ENCODE data around the gene MEGF9.

The MEGF9 gene

DNA sequence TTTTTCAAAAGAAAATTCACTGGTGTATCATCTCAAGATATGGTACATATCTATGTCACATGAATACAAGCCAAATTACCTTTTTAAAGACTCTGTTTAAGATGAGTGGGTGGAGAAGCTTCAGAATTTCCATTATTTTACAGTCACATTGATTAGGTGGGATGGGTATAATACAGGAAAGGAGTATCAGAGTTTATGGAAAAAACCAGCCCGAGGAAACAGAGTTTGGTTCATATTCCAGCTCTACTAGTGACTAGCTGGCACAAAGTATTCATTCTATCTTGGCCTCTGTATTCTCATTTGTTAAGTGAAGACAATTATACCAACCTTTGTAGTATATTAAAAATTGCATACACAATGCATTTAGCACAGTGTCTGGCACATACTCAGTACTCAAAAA, 87.8 kb downstream of the MEGF9 start:
- no peaks in the 10 kb centered on the region for H3K4me1 ChIP-seq (ENCODE audit: control insufficient read depth, insufficient read depth, low read length)
- H3K27me3 ChIP-seq (ENCODE audit: control insufficient read depth in 1 of 2, insufficient read depth in 2 of 2, low read length in 2 of 2): no peaks in the 10 kb centered on the region
- no peaks in the 10 kb centered on the region for H3K36me3 ChIP-seq (ENCODE audit: control insufficient read depth in 2 of 2, insufficient read depth in 2 of 2, low read length in 2 of 2)
- no peaks in the 10 kb centered on the region for H3K9me3 ChIP-seq (ENCODE audit: control insufficient read depth in 2 of 2, low read length in 2 of 2)
- H3K9ac ChIP-seq (ENCODE audit: low read length in 2 of 2): no peak overlapping the region
- H3K4me3 ChIP-seq (ENCODE audit: low read length in 2 of 2): no peak overlapping the region
- no peak overlapping the region for H3K27ac ChIP-seq (ENCODE audit: low read length)

GRCh38 chr9:120625222-120625621, 89.0 kb downstream of the MEGF9 start:
- Histone ChIP-seq H3K9me3 (ENCODE audit: control insufficient read depth in 2 of 2, low read length in 2 of 2) (no peaks in the 10 kb centered on the region), H3K27ac (ENCODE audit: low read length) (no peak overlapping the region), H3K27me3 (ENCODE audit: control insufficient read depth in 1 of 2, insufficient read depth in 2 of 2, low read length in 2 of 2) (no peaks in the 10 kb centered on the region), H3K9ac (ENCODE audit: low read length in 2 of 2) (no peak overlapping the region), H3K4me1 (ENCODE audit: control insufficient read depth, insufficient read depth, low read length) (no peaks in the 10 kb centered on the region), H3K36me3 (ENCODE audit: control insufficient read depth in 2 of 2, insufficient read depth in 2 of 2, low read length in 2 of 2) (no peaks in the 10 kb centered on the region), H3K4me3 (ENCODE audit: low read length in 2 of 2) (no peak overlapping the region)

- no peak overlapping the region for H3K4me3 ChIP-seq (ENCODE audit: low read length in 2 of 2)
- no peaks in the 10 kb centered on the region for H3K27me3 ChIP-seq (ENCODE audit: control insufficient read depth in 1 of 2, insufficient read depth in 2 of 2, low read length in 2 of 2)
- no peak overlapping the region for H3K27ac ChIP-seq (ENCODE audit: low read length)
- no peaks in the 10 kb centered on the region for H3K9me3 ChIP-seq (ENCODE audit: control insufficient read depth in 2 of 2, low read length in 2 of 2)
- no peaks in the 10 kb centered on the region for H3K36me3 ChIP-seq (ENCODE audit: control insufficient read depth in 2 of 2, insufficient read depth in 2 of 2, low read length in 2 of 2)
- H3K4me1 ChIP-seq (ENCODE audit: control insufficient read depth, insufficient read depth, low read length): no peaks in the 10 kb centered on the region
- no peak overlapping the region for H3K9ac ChIP-seq (ENCODE audit: low read length in 2 of 2)
These were observed 91.5 kb downstream of the MEGF9 start for GRCh38 chr9:120622790-120623189.

DNA sequence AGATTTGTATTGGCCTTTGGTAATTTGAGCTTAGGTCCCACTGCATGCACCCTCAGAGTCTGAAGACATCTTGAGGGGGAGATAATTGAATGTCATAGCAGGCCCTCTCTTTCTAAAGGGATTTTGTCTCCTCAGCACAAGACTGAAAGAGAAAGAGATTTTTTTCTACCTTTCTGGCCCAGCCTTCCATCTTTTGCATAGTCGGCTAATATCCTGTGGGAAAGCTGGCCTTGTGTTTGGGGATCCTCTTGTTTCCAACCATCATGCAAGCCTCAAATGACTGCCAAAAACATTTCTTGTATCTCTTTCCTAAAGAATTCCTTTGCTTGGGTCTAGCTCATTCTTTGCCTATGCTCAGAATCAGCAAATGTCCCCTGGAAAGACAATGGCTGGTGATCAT, 92.3 kb downstream of the MEGF9 start:
- no peak overlapping the region for H3K4me3 ChIP-seq (ENCODE audit: low read length in 2 of 2)
- H3K4me1 ChIP-seq (ENCODE audit: control insufficient read depth, insufficient read depth, low read length): no peaks in the 10 kb centered on the region
- H3K9me3 ChIP-seq (ENCODE audit: control insufficient read depth in 2 of 2, low read length in 2 of 2): no peaks in the 10 kb centered on the region
- H3K27ac ChIP-seq (ENCODE audit: low read length): no peak overlapping the region
- no peak overlapping the region for H3K9ac ChIP-seq (ENCODE audit: low read length in 2 of 2)
- no peaks in the 10 kb centered on the region for H3K27me3 ChIP-seq (ENCODE audit: control insufficient read depth in 1 of 2, insufficient read depth in 2 of 2, low read length in 2 of 2)
- no peaks in the 10 kb centered on the region for H3K36me3 ChIP-seq (ENCODE audit: control insufficient read depth in 2 of 2, insufficient read depth in 2 of 2, low read length in 2 of 2)

DNA sequence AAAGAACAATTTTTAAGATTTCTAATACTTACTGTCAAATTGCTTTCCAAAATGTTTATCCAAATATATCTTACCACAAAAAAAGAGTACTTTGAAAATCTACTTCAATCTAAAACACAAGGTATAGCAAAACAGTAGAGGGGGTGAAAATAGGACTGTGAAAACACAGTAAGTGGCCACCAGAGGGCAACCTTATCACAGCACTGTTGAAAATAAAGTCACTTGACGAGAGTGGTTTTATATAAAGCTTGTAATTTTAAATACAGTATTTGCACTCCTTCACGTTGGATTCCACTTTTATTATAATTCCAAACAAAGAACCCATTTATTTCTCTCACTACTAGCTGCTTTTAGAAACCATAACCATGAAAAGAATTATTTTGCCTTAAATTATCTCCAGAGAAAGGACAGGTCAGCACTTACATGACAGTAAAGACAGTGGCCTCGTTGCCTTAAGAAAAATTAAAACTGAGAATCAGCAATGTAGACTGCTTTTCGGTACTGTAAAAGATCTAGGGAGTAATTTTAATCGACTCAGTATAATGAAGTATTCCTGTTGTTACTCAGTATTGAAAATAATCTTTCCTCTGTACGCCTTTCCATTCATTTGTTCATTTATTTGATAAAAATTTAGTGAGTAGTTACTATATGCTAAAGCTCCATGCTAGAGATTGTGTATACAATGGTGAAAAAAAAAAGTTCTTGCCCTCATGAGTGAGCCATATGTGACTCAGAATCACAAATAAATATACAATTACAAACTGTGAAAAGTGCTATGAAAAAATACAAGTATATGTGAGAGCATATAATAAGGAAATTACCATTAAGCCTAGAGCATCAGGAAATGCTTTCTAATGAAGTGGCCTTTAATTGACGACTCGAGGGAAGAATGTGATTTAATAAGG, 94.3 kb downstream of the MEGF9 start:
- Histone ChIP-seq H3K9me3 (ENCODE audit: control insufficient read depth in 2 of 2, low read length in 2 of 2) (no peaks in the 10 kb centered on the region), H3K4me1 (ENCODE audit: control insufficient read depth, insufficient read depth, low read length) (no peaks in the 10 kb centered on the region), H3K27me3 (ENCODE audit: control insufficient read depth in 1 of 2, insufficient read depth in 2 of 2, low read length in 2 of 2) (no peaks in the 10 kb centered on the region), H3K36me3 (ENCODE audit: control insufficient read depth in 2 of 2, insufficient read depth in 2 of 2, low read length in 2 of 2) (no peaks in the 10 kb centered on the region), H3K27ac (ENCODE audit: low read length) (no peak overlapping the region), H3K4me3 (ENCODE audit: low read length in 2 of 2) (no peak overlapping the region), H3K9ac (ENCODE audit: low read length in 2 of 2) (no peak overlapping the region)

DNA sequence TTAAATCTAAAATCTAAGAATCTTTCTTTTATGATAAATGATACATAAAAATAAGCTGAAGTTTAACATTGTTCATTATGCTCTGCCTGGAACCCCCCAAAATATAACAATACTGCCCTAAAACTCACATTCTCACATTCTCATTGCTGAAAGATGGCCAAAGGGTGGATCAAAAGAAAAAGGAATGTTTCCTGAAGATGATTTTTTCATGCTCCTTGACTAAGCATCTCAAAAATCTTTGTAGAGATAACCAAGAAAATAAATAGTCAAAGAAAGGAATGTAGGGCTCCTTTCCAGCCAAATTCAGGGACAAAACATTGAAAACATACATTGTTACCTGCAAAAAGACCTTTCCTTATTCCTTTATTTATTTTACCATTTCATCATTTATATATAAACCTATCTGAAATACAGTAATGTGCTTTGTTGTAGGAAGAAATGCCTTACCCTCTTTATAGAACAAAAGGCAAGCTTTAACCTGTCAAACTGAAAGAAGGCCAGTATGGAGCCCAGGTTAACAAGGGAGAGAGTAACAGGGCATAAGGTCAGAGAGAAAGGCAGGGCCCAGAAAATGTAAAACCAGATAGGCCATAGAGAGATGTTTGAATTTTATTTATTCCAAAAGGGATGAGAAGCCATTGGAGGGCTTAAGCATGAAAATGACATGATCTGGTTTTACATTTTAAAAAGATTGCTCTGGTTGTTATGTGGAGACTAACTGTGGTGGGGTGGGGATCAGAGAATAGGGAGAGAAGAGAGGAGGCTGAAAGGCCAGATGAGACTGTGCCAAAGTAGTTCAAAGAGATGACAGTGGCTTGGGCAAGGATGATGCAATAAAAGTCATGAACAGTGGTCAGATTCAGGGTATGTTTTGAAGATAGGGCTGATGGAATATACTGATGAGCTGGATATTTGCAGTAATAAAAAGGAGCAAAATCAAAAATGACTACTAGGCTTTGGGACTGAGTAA, 97.0 kb downstream of the MEGF9 start:
- Histone ChIP-seq H3K9me3 (ENCODE audit: control insufficient read depth in 2 of 2, low read length in 2 of 2) (no peaks in the 10 kb centered on the region), H3K27ac (ENCODE audit: low read length) (no peak overlapping the region), H3K9ac (ENCODE audit: low read length in 2 of 2) (no peak overlapping the region), H3K36me3 (ENCODE audit: control insufficient read depth in 2 of 2, insufficient read depth in 2 of 2, low read length in 2 of 2) (no peaks in the 10 kb centered on the region), H3K4me1 (ENCODE audit: control insufficient read depth, insufficient read depth, low read length) (no peaks in the 10 kb centered on the region), H3K27me3 (ENCODE audit: control insufficient read depth in 1 of 2, insufficient read depth in 2 of 2, low read length in 2 of 2) (no peaks in the 10 kb centered on the region), H3K4me3 (ENCODE audit: low read length in 2 of 2) (no peak overlapping the region)

- Histone ChIP-seq H3K27ac (ENCODE audit: low read length) (no peak overlapping the region), H3K9ac (ENCODE audit: low read length in 2 of 2) (no peak overlapping the region), H3K27me3 (ENCODE audit: control insufficient read depth in 1 of 2, insufficient read depth in 2 of 2, low read length in 2 of 2) (no peaks in the 10 kb centered on the region), H3K4me3 (ENCODE audit: low read length in 2 of 2) (no peak overlapping the region), H3K36me3 (ENCODE audit: control insufficient read depth in 2 of 2, insufficient read depth in 2 of 2, low read length in 2 of 2) (peaks cover 0 to 5% of the 10 kb centered on the region in 2 donors), H3K9me3 (ENCODE audit: control insufficient read depth in 2 of 2, low read length in 2 of 2) (no peaks in the 10 kb centered on the region), H3K4me1 (ENCODE audit: control insufficient read depth, insufficient read depth, low read length) (no peaks in the 10 kb centered on the region)
These were observed 102.1 kb downstream of the MEGF9 start for GRCh38 chr9:120612218-120612617.

DNA sequence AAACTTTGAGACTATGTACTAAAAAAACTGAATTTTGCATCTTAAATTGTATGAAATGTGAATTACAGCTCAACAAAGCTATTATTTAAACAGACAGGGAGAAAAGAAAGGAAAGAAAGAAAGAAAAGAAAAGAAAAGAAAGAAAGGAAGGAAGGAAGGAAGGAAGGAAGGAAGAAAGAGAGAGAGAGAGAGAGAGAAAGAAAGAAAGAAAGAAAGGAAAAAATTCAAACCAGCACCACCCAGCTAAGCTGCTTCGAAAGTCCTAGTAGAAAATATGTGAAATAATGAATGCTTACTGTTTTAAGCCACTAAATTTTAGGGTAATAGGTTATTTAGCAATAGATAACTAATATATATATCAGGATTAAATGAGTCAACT, 102.6 kb downstream of the MEGF9 start:
- Histone ChIP-seq H3K9me3 (ENCODE audit: control insufficient read depth in 2 of 2, low read length in 2 of 2) (no peaks in the 10 kb centered on the region), H3K4me3 (ENCODE audit: low read length in 2 of 2) (no peak overlapping the region), H3K27me3 (ENCODE audit: control insufficient read depth in 1 of 2, insufficient read depth in 2 of 2, low read length in 2 of 2) (no peaks in the 10 kb centered on the region), H3K27ac (ENCODE audit: low read length) (no peak overlapping the region), H3K9ac (ENCODE audit: low read length in 2 of 2) (no peak overlapping the region), H3K4me1 (ENCODE audit: control insufficient read depth, insufficient read depth, low read length) (no peaks in the 10 kb centered on the region), H3K36me3 (ENCODE audit: control insufficient read depth in 2 of 2, insufficient read depth in 2 of 2, low read length in 2 of 2) (peaks cover 0 to 7% of the 10 kb centered on the region in 2 donors)

DNA sequence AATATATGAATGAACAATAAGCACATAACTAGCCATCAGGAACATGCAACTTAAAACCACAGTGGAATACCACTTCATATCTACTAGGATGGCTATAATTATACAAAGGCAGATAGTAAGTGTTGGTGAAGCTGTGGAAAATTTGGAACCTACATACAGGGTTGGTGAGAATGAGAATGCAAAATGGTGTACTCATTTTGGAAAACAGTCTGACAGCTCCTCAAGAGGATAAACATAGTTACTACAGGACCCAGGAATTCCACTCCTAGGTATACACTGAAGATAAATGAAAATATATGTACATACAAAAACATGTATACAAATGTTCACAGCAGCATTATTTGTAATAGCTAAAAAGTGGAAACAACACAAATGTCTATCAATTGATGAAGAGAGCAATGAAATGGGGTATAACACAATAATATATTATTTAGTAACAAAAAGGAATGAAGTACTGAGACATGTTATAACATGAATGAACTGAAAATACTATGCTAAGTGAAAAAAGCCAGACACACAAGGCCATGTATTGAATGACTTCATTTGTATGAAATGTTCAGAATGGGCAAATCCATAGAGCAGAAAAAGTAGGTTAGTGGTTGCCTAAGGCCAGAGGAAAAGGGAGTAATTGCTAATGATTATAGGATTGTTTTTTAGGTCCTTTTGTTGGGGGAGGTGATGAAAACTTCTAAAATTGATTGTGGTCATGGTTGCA, 103.1 kb downstream of the MEGF9 start:
- Histone ChIP-seq H3K27ac (ENCODE audit: low read length) (no peak overlapping the region), H3K36me3 (ENCODE audit: control insufficient read depth in 2 of 2, insufficient read depth in 2 of 2, low read length in 2 of 2) (peaks cover 0 to 7% of the 10 kb centered on the region in 2 donors), H3K9me3 (ENCODE audit: control insufficient read depth in 2 of 2, low read length in 2 of 2) (no peaks in the 10 kb centered on the region), H3K27me3 (ENCODE audit: control insufficient read depth in 1 of 2, insufficient read depth in 2 of 2, low read length in 2 of 2) (no peaks in the 10 kb centered on the region), H3K9ac (ENCODE audit: low read length in 2 of 2) (no peak overlapping the region), H3K4me1 (ENCODE audit: control insufficient read depth, insufficient read depth, low read length) (no peaks in the 10 kb centered on the region), H3K4me3 (ENCODE audit: low read length in 2 of 2) (no peak overlapping the region)

- Histone ChIP-seq H3K36me3 (ENCODE audit: control insufficient read depth in 2 of 2, insufficient read depth in 2 of 2, low read length in 2 of 2) (peaks cover 3 to 9% of the 10 kb centered on the region in 2 donors), H3K4me1 (ENCODE audit: control insufficient read depth, insufficient read depth, low read length) (no peaks in the 10 kb centered on the region), H3K27ac (ENCODE audit: low read length) (no peak overlapping the region), H3K4me3 (ENCODE audit: low read length in 2 of 2) (no peak overlapping the region), H3K27me3 (ENCODE audit: control insufficient read depth in 1 of 2, insufficient read depth in 2 of 2, low read length in 2 of 2) (no peaks in the 10 kb centered on the region), H3K9ac (ENCODE audit: low read length in 2 of 2) (no peak overlapping the region), H3K9me3 (ENCODE audit: control insufficient read depth in 2 of 2, low read length in 2 of 2) (no peaks in the 10 kb centered on the region)
These were observed 104.6 kb downstream of the MEGF9 start for GRCh38 chr9:120609636-120610035.

All from stomach smooth muscle (tissue), 2 donors.